Stimulated activated CD8-positive, alpha-beta memory T cell treated with anti-CD3 and anti-CD28 coated beads, Interleukin-12 subunit alpha, Interleukin-12 subunit beta, amount 100 ng/mL, for 24 hours (primary cell): ENCODE data around the gene LOXHD1.

Experiments
- DNase-seq: peaks from one replicate; pipeline ENCODE4 v3.0.0-alpha.2; 2020; ENCODE audit errors: extremely low read depth

LOXHD1 gene

DNA sequence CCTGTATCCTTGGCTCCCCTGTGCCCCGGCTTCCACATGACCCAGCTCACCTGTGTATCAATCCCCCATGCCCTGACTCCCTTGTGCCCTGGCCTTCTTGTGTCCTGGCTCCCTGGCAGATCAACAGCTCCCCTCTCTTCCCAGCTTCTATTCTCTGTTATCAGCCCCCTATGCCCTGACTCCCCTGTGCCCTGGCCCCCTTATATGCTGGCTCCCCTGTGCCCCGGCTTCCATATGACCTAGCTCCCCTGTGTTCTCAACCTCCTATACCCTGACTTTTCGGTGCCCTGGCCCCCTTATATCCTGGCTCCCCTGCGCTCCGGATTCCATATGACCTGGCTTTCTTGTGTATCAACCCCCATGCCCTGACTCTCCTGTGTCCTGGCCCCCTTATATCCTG, 209.2 kb downstream of the LOXHD1 start:
- no peak for DNase-seq

DNA sequence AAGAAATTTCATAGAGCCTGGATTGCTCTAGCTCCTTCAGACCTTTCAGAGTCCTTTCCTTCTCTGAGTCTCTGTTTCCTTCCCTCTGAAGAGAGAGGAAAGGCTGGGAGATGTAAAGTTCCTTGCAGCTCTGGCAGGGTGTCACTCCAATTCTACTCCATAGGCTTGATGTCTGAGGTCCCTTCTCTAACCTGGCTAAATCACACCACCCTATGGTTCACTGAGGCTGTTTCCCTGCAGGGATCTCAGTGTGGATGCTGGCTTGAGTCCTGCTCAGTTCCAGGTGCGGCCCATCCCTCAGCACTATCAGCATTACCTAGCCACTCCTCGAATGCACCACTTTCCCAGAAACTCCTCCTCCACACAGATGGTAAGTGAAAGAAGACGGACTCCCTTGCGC, 209.7 kb downstream of the LOXHD1 start:
- DNase-seq, result no peak

DNA sequence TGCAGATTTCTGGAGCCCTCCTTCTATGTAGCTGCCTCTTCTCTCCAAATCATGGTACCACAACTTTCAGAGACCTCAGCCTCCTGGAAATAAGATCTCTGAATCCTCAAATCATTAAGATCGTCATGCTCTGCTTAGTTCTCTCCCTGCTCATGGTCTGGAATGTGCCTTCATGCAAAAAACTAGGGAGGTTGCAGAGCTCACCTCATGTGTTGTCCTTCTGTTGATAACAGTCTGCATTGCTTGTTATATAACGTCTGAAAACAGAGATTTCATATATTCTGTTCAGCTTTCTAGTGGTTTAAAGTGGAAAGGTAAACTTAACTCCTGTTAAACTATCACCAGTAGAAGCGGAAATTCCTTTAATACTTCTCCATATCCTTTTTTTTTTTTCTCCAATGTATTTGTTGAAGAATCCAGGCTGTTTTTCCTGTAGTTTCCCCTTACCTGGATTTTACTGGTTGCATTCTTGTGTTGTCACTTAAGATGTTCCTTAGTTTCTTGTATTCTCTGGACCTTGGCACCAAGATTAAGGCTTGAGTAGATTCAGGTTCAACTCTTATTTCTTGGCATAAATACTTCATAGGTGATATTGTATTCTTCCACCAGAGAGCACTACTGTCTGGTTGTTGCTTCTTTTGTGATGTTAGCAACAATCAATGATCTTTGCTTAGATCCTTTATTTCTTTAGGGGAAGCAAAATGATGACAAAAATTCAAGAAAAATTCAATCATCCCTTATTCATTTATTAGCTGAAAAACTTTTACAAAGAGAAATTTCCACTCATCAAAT, 211.3 kb downstream of the LOXHD1 start:
- DNase-seq, result no peak

- DNase-seq, result no peak
These were observed 218.0 kb downstream of the LOXHD1 start for GRCh38 chr18:46439037-46439436.

DNA sequence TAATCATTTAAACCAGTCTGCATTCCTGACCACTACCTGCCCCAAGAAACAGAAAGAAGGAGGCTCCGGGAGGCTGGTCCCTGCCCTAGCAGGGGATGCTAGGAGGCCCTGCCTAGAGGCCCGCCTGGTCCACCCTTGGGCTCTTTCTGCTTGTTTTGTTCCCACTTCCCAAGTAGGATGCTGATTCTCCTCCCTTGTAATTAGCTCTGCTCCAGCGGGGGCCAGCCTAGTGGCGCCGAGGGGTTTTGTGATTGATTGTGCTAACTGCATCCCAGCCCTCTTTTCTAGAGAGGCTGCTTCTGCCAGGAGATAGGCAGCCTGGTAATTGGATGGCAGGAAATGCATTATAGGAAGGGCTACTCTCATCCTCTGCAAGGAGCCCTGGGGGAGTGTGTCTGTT, 220.0 kb downstream of the LOXHD1 start:
- no peak for DNase-seq

DNA sequence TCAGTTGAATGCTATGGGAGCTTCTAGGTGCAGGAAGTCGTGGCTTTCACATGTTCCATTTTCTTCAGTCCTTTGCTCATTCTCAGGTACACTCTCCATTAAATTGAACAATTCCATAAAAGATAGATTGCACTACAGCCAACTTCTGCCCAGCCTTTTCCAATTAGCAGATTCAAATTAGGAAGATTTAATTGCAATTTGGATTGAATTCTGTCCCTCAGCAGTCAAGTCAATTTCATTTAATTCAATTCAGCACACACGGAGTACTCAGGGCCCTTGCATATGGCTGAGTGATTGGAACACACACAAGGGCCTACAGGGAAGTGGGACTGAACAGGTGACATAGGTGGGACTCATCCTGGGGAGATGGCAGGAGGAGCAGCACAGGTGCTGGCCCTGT, 220.4 kb downstream of the LOXHD1 start:
- DNase-seq, result no peak

DNA sequence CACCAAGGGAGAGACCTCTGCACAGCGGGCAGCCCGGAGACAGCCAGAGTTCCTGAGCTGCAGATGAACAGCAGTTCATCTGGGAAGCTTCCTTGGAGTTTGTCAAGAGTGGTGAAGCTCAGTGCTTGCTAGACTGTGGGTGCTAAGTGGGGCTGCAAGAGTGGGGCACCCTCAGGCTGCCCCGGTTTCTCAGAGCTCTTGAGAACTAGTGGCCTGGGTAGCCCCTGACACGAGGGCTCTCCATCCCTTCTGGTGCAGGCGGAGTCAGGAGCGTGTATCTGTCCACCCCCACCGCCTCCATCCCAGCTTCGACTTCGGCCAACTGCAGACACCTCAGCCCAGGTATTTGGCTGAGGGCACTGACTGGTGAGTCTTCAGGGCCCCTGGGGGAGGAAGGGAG, 222.0 kb downstream of the LOXHD1 start:
- no peak for DNase-seq

DNA sequence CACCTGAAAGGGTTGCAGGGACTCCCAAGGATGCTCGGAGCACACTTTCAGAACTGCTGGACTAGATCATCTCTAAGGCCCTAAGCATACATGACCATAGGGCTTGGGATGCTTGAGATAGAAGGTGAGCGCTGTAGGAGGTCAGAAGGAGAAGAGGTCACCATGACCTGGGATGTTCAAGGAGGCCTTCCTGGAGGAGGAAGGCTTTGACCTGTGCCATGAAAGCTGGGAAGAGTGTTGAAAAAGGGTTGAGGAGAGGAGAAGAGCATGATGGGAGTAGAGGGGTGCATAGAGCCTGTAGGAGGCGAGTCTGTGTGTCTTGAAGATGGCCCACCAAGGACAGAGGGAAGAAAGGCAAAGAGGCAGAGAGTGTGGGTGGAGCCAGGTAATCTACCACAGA, 222.4 kb downstream of the LOXHD1 start:
- DNase-seq, result no peak

DNA sequence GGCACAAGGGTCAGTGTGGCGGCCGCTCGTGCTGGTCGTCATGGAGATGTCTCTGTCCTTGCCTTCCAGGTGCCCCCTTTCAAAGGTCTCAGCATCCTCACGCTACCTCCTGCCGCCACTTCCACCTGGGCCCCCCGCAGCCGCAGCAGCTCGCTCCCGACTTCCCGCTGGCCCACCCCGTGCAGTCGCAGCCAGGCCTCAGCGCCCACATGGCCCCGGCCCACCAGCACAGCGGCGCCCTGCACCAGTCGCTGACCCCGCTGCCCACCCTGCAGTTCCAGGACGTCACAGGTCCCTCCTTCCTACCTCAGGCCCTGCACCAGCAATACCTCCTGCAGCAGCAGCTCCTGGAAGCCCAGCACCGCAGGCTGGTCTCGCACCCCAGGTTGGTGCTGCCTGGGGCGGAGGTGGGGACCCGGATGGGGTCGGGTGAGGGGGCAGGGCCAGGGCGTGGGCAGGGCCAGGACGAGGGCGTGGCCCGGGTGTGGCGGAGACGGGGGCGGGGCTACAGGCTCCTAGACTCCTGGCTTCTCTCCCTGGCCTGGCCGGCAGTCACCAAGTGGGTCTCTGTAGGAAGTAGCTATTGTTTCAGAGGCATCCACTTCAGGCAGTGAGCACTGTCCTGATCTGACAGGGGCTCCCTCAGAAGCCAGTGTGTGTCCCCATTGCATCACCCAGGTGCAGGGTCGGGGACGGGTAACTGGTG, 223.7 kb downstream of the LOXHD1 start:
- DNase-seq, result no peak

- DNase-seq, result no peak
These were observed 225.4 kb downstream of the LOXHD1 start for GRCh38 chr18:46431522-46432171.

DNA sequence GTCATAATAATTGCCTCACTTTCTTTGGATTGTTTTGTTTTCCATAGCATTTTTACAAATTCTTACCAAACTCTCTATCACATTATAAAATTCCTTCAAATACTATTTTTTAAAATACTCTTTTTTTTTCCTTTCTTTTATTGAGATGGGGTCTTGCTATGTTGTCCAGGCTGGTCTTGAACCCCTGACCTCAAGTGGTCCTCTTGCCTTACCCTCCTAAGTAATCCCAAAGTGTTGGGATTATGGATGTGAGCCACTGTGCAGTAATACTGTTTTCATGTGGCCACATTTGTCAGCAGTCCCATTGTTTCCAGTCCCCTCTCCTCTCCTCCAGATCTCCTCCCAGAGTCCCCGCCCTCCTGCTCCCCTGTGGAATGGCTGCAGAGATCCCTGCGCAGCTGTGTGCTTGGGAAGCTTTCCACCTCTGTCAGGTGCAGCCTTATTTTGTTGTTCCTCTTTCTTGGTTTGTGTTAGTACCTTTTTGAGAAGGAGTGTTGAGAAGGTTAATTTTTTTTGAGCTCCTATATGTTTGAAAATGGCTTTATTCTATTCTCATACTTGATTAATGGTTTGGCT, 227.3 kb downstream of the LOXHD1 start:
- DNase-seq, result no peak

DNA sequence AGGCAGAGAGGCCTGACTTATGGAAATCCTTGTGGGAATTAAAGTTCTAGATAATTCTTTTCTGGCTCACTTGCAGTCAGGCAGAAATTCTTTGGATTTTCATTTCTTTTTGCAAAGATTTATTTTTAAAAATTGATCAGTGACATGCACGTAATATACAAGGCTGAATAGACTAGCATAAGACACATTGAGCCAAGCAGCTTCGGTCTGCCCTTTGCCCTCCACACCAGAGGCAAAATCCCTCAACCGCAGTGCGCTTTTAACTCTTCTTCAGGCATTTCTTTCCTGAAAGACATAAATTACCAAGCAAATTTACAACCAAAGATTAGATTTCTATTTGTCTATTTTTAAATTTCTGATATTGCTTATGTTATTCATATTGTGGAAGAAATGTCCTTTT, 227.9 kb downstream of the LOXHD1 start:
- no peak for DNase-seq

- no peak for DNase-seq
These were observed 228.7 kb downstream of the LOXHD1 start for GRCh38 chr18:46428368-46428767.

GRCh38 chr18:46427216-46427995, 229.6 kb downstream of the LOXHD1 start:
- DNase-seq, result no peak
